SK-N-SH treated with all-trans-retinoic acid at 6 μM for 48 hours (cell line): ENCODE measurements around the gene HIP1.

Experiments used
- ATAC-seq: fragments of 200-7000 bp; cut with Tn5 transposase; 3 replicates; pipeline ENCODE4 v1.9.1; 2020; ENCODE audit warnings: mild to moderate bottlenecking, moderate library complexity
- ARNTL ChIP-seq: fragments of 450-650 bp; formaldehyde crosslinking; IDR thresholded peaks from 2 replicates; pipeline ENCODE4 v1.5.0; 2020; ENCODE audit warnings: low read depth, mild to moderate bottlenecking, moderate library complexity, borderline replicate concordance
- BACH2 ChIP-seq: fragments of 250-450 bp; sonication (Bioruptor Pico); IDR thresholded peaks from 2 replicates; pipeline ENCODE4 v1.9.0; 2021; ENCODE audit warnings: mild to moderate bottlenecking, borderline replicate concordance
- CREB5 ChIP-seq: fragments of 250-450 bp; sonication (Bioruptor Pico); IDR thresholded peaks from 2 replicates; pipeline ENCODE4 v1.5.1; 2020; ENCODE audit warnings: low read depth, mild to moderate bottlenecking, moderate library complexity
- CSDC2 ChIP-seq: fragments of 250-450 bp; sonication (Bioruptor Pico); IDR thresholded peaks from 2 replicates; pipeline ENCODE4 v1.5.0; 2020; ENCODE audit warnings: mild to moderate bottlenecking, moderate library complexity
- ESRRG ChIP-seq: fragments of 250-450 bp; sonication (Bioruptor Pico); IDR thresholded peaks from 2 replicates; pipeline ENCODE4 v1.6.1; 2021; ENCODE audit warnings: mild to moderate bottlenecking
- GLIS3 ChIP-seq: fragments of 250-450 bp; sonication (Bioruptor Pico); IDR thresholded peaks from 2 replicates; pipeline ENCODE4 v1.5.0; 2020; ENCODE audit warnings: mild to moderate bottlenecking, moderate library complexity
- ISL1 ChIP-seq: fragments of 250-450 bp; sonication (Bioruptor Pico); IDR thresholded peaks from 2 replicates; pipeline ENCODE4 v2.1.2; 2022; ENCODE audit warnings: mild to moderate bottlenecking, moderate library complexity
- OSR1 ChIP-seq: fragments of 250-450 bp; sonication (Bioruptor Pico); IDR thresholded peaks from 2 replicates; pipeline ENCODE4 v1.8.0; 2022; ENCODE audit warnings: moderate library complexity, mild to moderate bottlenecking, inconsistent platforms
- PATZ1 ChIP-seq: fragments of 250-450 bp; sonication (Bioruptor Pico); IDR thresholded peaks from 2 replicates; pipeline ENCODE4 v1.8.0; 2020; ENCODE audit warnings: mild to moderate bottlenecking, moderate library complexity, borderline replicate concordance
- PPARA ChIP-seq: fragments of 250-450 bp; sonication (Bioruptor Pico); IDR thresholded peaks from 2 replicates; pipeline ENCODE4 v1.5.0; 2020; ENCODE audit warnings: mild to moderate bottlenecking, borderline replicate concordance
- RARB ChIP-seq: fragments of 250-450 bp; sonication (Bioruptor Pico); IDR thresholded peaks from 2 replicates; pipeline ENCODE4 v1.8.0; 2021; ENCODE audit warnings: mild to moderate bottlenecking, moderate library complexity
- SNAI2 ChIP-seq: fragments of 250-450 bp; sonication (Bioruptor Pico); IDR thresholded peaks from 2 replicates; pipeline ENCODE4 v1.5.0; 2020; ENCODE audit warnings: mild to moderate bottlenecking, moderate library complexity
- TCF4 ChIP-seq: fragments of 250-450 bp; sonication (Bioruptor Pico); IDR thresholded peaks from 2 replicates; pipeline ENCODE4 v1.8.0; 2021; ENCODE audit warnings: mild to moderate bottlenecking, moderate library complexity, borderline replicate concordance
- TOX ChIP-seq: fragments of 250-450 bp; sonication (Bioruptor Pico); IDR thresholded peaks from 2 replicates; pipeline ENCODE4 v1.8.0; 2021; ENCODE audit warnings: mild to moderate bottlenecking, moderate library complexity, borderline replicate concordance
- TSHZ2 ChIP-seq: fragments of 250-450 bp; sonication (Bioruptor Pico); IDR thresholded peaks from 2 replicates; pipeline ENCODE4 v1.5.0; 2020; ENCODE audit warnings: mild to moderate bottlenecking, moderate library complexity
- ZC3H10 ChIP-seq: fragments of 250-450 bp; sonication (Bioruptor Pico); IDR thresholded peaks from 2 replicates; pipeline ENCODE4 v1.5.1; 2021; ENCODE audit warnings: mild to moderate bottlenecking, moderate library complexity
- ZFP30 ChIP-seq: fragments of 450-650 bp; formaldehyde crosslinking; IDR thresholded peaks from 2 replicates; pipeline ENCODE4 v1.5.0; 2022; ENCODE audit warnings: mild to moderate bottlenecking, moderate library complexity
- ZNF70 ChIP-seq: fragments of 450-650 bp; formaldehyde crosslinking; IDR thresholded peaks from 2 replicates; pipeline ENCODE4 v1.5.0; 2020; ENCODE audit warnings: mild to moderate bottlenecking, moderate library complexity
- ZNF8 ChIP-seq: fragments of 450-650 bp; formaldehyde crosslinking; IDR thresholded peaks from 2 replicates; pipeline ENCODE4 v1.5.0; 2020; ENCODE audit warnings: mild to moderate bottlenecking, moderate library complexity
- TF ChIP-seq, protein P1 (sequence below): fragments of 250-450 bp; sonication (Bioruptor Pico); IDR thresholded peaks from 2 replicates; pipeline ENCODE4 v1.5.1; 2021; ENCODE audit warnings: mild to moderate bottlenecking, moderate library complexity
- TF ChIP-seq, protein P2 (sequence below): fragments of 250-450 bp; sonication (Bioruptor Pico); IDR thresholded peaks from 2 replicates; pipeline ENCODE4 v1.8.0; 2021; ENCODE audit warnings: low read depth, mild to moderate bottlenecking, moderate library complexity, borderline replicate concordance

The HIP1 gene

DNA sequence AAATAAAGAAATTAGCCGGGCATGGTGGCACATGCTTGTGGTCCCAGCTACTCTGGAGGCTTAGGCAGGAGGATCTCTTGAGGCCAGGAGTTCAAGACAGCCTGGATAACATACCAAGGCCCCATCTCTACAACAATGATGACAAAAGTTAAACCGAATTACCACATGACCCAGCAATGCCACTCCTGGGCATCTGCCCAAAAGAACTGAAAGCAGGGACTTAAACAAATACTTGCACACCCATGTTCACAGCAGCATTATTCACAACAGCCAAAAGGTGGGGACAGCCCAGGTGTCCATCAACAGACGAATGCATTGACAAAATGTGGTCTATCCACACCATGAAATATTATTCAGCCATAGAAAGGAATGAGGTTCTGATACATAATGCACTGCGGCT lies 83.9 kb downstream of the HIP1 start:
- TF ChIP-seq ESRRG (CRISPR knock-in tag) (no peak), PPARA (CRISPR knock-in tag) (no peak), RARB (CRISPR knock-in tag) (no peak), ZNF8 (CRISPR knock-in tag) (no peak), ARNTL (no peak), SNAI2 (no peak), TCF4 (no peak), ISL1 (CRISPR knock-in tag) (no peak), CSDC2 (no peak), OSR1 (CRISPR knock-in tag) (no peak), CREB5 (CRISPR knock-in tag) (no peak), ZFP30 (CRISPR knock-in tag) (no peak), ZNF70 (CRISPR knock-in tag) (no peak)
- TF ChIP-seq, protein P1, sequence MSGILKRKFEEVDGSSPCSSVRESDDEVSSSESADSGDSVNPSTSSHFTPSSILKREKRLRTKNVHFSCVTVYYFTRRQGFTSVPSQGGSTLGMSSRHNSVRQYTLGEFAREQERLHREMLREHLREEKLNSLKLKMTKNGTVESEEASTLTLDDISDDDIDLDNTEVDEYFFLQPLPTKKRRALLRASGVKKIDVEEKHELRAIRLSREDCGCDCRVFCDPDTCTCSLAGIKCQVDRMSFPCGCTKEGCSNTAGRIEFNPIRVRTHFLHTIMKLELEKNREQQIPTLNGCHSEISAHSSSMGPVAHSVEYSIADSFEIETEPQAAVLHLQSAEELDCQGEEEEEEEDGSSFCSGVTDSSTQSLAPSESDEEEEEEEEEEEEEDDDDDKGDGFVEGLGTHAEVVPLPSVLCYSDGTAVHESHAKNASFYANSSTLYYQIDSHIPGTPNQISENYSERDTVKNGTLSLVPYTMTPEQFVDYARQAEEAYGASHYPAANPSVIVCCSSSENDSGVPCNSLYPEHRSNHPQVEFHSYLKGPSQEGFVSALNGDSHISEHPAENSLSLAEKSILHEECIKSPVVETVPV (CRISPR knock-in tag): no peak
- no peak for ATAC-seq

GRCh38 chr7:75653651-75654050 lies 85.1 kb downstream of the HIP1 start:
- no peak for ATAC-seq
- no peak for TF ChIP-seq ZNF70 (CRISPR knock-in tag)
- TF ChIP-seq, all 23 proteins: peak for 0

GRCh38 chr7:75652788-75653187 lies 86.0 kb downstream of the HIP1 start:
- ATAC-seq: no peak
- TF ChIP-seq TSHZ2 (no peak), TOX (CRISPR knock-in tag) (no peak), ESRRG (CRISPR knock-in tag) (no peak), PATZ1 (CRISPR knock-in tag) (no peak), ARNTL (no peak), ZFP30 (CRISPR knock-in tag) (no peak), CREB5 (CRISPR knock-in tag) (no peak), PPARA (CRISPR knock-in tag) (no peak), BACH2 (CRISPR knock-in tag) (no peak), ZC3H10 (no peak), GLIS3 (no peak)
- TF ChIP-seq, protein P2, sequence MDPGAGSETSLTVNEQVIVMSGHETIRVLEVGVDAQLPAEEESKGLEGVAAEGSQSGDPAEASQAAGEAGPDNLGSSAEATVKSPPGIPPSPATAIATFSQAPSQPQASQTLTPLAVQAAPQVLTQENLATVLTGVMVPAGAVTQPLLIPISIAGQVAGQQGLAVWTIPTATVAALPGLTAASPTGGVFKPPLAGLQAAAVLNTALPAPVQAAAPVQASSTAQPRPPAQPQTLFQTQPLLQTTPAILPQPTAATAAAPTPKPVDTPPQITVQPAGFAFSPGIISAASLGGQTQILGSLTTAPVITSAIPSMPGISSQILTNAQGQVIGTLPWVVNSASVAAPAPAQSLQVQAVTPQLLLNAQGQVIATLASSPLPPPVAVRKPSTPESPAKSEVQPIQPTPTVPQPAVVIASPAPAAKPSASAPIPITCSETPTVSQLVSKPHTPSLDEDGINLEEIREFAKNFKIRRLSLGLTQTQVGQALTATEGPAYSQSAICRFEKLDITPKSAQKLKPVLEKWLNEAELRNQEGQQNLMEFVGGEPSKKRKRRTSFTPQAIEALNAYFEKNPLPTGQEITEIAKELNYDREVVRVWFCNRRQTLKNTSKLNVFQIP (CRISPR knock-in tag): no peak
